RPMI8226 (cell line): ENCODE results near the gene MYH15.
A peak's percentile ranks its signal among the peaks of the same experiment; 100 is the strongest.

ENCODE experiments used
- DNase-seq: peaks from one replicate; pipeline ENCODE4 v3.0.0-alpha.2; 2015

MYH15 gene

GRCh38 chr3:108468577-108468976, 41.8 kb downstream of the MYH15 start:
- no peak for DNase-seq

GRCh38 chr3:108462899-108463298, 47.5 kb downstream of the MYH15 start:
- DNase-seq, result no peak

- DNase-seq, result no peak
These were observed 48.7 kb downstream of the MYH15 start for GRCh38 chr3:108461661-108462111.

- no peak for DNase-seq
These were observed 51.2 kb downstream of the MYH15 start for GRCh38 chr3:108459225-108459624.

- no peak for DNase-seq
These were observed 55.1 kb downstream of the MYH15 start for GRCh38 chr3:108455212-108455705.

GRCh38 chr3:108453565-108453964, 56.8 kb downstream of the MYH15 start:
- DNase-seq, result no peak

GRCh38 chr3:108450444-108450843, 60.0 kb downstream of the MYH15 start:
- no peak for DNase-seq

GRCh38 chr3:108448593-108448992, 61.8 kb downstream of the MYH15 start:
- no peak for DNase-seq

- DNase-seq, result no peak
These were observed 63.1 kb downstream of the MYH15 start for GRCh38 chr3:108447096-108447847.

GRCh38 chr3:108442281-108442680, 68.1 kb downstream of the MYH15 start:
- DNase-seq, result no peak

- no peak for DNase-seq
These were observed 68.9 kb downstream of the MYH15 start for GRCh38 chr3:108441518-108441917.

- DNase-seq, result no peak
These were observed 69.3 kb downstream of the MYH15 start for GRCh38 chr3:108441071-108441507.

- no peak for DNase-seq
These were observed 71.9 kb downstream of the MYH15 start for GRCh38 chr3:108438542-108438941.

GRCh38 chr3:108437439-108437838, 73.0 kb downstream of the MYH15 start:
- peak; percentile 69 for DNase-seq

GRCh38 chr3:108433928-108434327, 76.5 kb downstream of the MYH15 start:
- no peak for DNase-seq

- no peak for DNase-seq
These were observed 78.0 kb downstream of the MYH15 start for GRCh38 chr3:108432431-108432830.

- DNase-seq, result no peak
These were observed 79.9 kb downstream of the MYH15 start for GRCh38 chr3:108430540-108430939.

- no peak for DNase-seq
These were observed 81.8 kb downstream of the MYH15 start for GRCh38 chr3:108428586-108428985.

GRCh38 chr3:108420926-108421325, 89.5 kb downstream of the MYH15 start:
- no peak for DNase-seq

GRCh38 chr3:108416111-108416869, 94.1 kb downstream of the MYH15 start:
- DNase-seq, result no peak

GRCh38 chr3:108415661-108416060, 94.7 kb downstream of the MYH15 start:
- DNase-seq, result no peak

GRCh38 chr3:108414007-108414406, 96.4 kb downstream of the MYH15 start:
- DNase-seq, result no peak

- no peak for DNase-seq
These were observed 98.2 kb downstream of the MYH15 start for GRCh38 chr3:108412121-108412750.
